Measurements from ENCODE around the gene DNAJC15. TPM values are rescaled to one million over a fixed set of nuclear protein-coding genes. Genes with fewer than 3 reads are reported as not detected.

The DNAJC15 gene
- total RNA-seq, 6 experiments from 2014 or later: 23.8 to 29.6 (median 25.8) TPM

DNA sequence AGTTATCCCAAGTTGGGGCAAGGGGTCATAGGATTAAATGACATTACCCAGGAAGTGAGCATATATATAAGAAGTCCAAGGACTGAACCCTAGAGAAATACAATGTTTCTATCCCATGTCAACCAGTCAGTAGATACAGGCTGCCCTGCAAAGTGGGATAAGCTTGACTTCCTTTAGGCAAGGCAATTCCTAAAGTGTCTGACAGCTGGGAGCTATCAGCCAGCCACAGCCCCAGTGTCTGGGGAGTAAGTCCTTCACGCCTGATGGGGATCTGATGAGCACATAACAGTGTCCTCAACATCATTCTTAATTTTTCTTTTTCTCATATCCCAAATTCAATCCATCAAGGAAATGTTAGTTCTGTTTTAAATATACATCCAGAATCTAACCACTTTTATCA lies 54.1 kb downstream of the DNAJC15 start:
- Mint-ChIP-seq H3K4me1 (ENCODE audit: low read depth) (peaks cover 45% of the 10 kb centered on the region), H3K4me3 (no peak overlapping the region), H3K36me3 (ENCODE audit: low read depth) (peaks cover 26% of the 10 kb centered on the region), H3K27me3 (ENCODE audit: insufficient read depth) (peaks cover 2% of the 10 kb centered on the region; the same call in 1 of the 2 replicates), H3K27ac (peak overlapping the region; percentile 43), H3K9me3 (no peaks in the 10 kb centered on the region)
- TF ChIP-seq, protein P1, sequence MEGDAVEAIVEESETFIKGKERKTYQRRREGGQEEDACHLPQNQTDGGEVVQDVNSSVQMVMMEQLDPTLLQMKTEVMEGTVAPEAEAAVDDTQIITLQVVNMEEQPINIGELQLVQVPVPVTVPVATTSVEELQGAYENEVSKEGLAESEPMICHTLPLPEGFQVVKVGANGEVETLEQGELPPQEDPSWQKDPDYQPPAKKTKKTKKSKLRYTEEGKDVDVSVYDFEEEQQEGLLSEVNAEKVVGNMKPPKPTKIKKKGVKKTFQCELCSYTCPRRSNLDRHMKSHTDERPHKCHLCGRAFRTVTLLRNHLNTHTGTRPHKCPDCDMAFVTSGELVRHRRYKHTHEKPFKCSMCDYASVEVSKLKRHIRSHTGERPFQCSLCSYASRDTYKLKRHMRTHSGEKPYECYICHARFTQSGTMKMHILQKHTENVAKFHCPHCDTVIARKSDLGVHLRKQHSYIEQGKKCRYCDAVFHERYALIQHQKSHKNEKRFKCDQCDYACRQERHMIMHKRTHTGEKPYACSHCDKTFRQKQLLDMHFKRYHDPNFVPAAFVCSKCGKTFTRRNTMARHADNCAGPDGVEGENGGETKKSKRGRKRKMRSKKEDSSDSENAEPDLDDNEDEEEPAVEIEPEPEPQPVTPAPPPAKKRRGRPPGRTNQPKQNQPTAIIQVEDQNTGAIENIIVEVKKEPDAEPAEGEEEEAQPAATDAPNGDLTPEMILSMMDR (IDR thresholded peaks at IDR 0.05): no peak
- DNase-seq: no peak

DNA sequence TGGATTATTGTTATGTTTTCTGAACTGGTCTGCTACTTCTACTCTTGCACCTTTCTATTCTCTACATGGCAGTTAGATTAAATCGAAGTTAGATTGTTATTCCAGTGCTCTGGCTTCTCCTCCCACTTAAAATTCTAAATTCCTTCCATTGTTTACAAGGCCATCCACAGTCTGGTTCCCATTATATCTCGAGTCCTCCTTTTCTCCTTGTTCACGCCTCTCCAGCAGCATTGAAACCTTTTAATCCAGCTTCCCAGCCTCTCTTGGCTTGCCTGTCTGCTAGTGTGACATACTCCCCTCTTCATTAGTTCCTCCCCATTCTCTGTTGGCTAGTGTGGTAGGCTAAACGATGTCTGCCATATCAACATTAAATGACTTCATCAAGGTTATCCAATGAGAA lies 54.5 kb downstream of the DNAJC15 start:
- peaks cover 2% of the 10 kb centered on the region; the same call in 1 of the 2 replicates for H3K27me3 Mint-ChIP-seq (ENCODE audit: insufficient read depth)

DNA sequence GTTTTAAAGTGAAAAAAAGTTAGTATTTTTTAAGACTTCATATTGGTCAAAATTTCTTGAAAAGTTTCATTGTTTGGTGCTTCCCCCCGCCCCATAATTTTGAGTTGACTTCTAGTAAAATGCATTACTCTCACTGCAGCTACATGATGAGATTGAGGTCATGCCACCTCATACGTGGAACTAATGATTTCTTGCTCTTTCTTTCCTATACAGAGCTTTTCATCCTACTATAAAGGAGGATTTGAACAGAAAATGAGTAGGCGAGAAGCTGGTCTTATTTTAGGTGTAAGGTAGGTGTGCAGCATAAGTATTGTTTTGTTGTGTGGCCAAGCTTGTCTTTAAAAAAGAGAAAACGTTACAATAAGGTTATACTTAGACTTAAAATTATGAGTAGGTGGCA lies 55.0 kb downstream of the DNAJC15 start:
- Mint-ChIP-seq H3K9me3 (no peaks in the 10 kb centered on the region), H3K4me1 (ENCODE audit: low read depth) (peaks cover 36% of the 10 kb centered on the region), H3K27ac (no peak overlapping the region), H3K4me3 (no peak overlapping the region), H3K36me3 (ENCODE audit: low read depth) (peaks cover 17% of the 10 kb centered on the region), H3K27me3 (ENCODE audit: insufficient read depth) (peaks cover 2% of the 10 kb centered on the region; the same call in 1 of the 2 replicates)
- TF ChIP-seq, protein P1 (IDR thresholded peaks at IDR 0.05): no peak
- DNase-seq: no peak

More for the DNA sequence above, 54.5 kb downstream of the DNAJC15 start:
- Mint-ChIP-seq H3K4me1 (ENCODE audit: low read depth) (peaks cover 41% of the 10 kb centered on the region), H3K9me3 (no peaks in the 10 kb centered on the region), H3K27ac (peak overlapping the region; percentile 43), H3K36me3 (ENCODE audit: low read depth) (peaks cover 22% of the 10 kb centered on the region), H3K4me3 (no peak overlapping the region)
- TF ChIP-seq, protein P1 (IDR thresholded peaks at IDR 0.05): no peak
- DNase-seq: no peak

DNA sequence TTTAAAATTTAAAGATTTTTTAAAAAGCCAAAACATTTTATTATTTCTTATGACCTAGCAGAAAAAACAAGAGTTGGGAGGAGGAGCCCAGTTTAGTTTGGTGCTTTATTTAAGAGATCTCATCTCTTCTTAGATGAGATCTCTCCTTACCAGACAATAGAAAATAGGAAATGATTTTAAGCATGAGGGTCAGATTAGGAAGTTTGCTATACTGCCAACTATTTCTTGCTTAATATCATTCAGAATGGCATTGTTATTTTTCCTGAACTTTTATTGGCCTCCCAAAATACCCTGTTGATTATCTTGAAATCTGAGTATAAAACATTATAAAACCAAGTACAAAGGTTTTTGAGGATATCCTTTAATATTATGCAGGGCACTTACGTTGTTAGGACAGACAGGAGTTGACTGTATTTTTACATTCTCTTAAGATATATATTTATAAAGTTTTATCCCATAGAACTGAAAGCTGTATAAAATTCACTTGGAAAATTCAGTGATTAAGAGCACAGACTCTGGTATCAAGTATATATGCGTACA lies 56.1 kb downstream of the DNAJC15 start:
- H3K27me3 Mint-ChIP-seq (ENCODE audit: insufficient read depth): peaks cover 2% of the 10 kb centered on the region; the same call in 1 of the 2 replicates
- TF ChIP-seq, protein P1 (IDR thresholded peaks at IDR 0.05): no peak

DNA sequence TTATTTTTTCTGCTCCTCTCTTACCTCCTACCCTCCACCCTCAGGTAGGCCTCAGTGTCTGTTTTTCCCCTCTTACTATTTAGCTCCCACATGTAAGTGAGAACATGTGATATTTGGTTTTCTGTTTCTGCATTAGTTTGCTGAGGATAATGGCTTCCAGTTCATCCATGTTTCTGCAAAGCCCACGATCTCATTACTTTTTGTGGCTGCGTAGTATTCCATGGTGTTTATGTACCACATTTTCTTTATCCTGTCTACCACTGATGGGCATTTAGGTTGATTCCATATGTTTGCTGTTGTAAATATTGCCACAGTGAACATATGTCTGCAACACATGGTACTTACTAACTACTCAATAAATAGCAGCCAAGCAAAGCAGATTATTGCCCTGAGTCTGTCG lies 56.8 kb downstream of the DNAJC15 start:
- TF ChIP-seq, protein P1 (IDR thresholded peaks at IDR 0.05): no peak
- H3K4me3 Mint-ChIP-seq: no peak overlapping the region
- peaks cover 29% of the 10 kb centered on the region for H3K4me1 Mint-ChIP-seq (ENCODE audit: low read depth)

More for the DNA sequence above, 56.1 kb downstream of the DNAJC15 start:
- Mint-ChIP-seq H3K4me1 (ENCODE audit: low read depth) (peaks cover 33% of the 10 kb centered on the region), H3K27ac (no peak overlapping the region), H3K4me3 (no peak overlapping the region), H3K9me3 (no peaks in the 10 kb centered on the region), H3K36me3 (ENCODE audit: low read depth) (peaks cover 16% of the 10 kb centered on the region)
- DNase-seq: no peak

More for the DNA sequence above, 56.8 kb downstream of the DNAJC15 start:
- H3K27ac Mint-ChIP-seq: no peak overlapping the region
- no peak for DNase-seq
- no peaks in the 10 kb centered on the region for H3K9me3 Mint-ChIP-seq
- H3K27me3 Mint-ChIP-seq (ENCODE audit: insufficient read depth): peaks cover 2% of the 10 kb centered on the region; the same call in 1 of the 2 replicates
- H3K36me3 Mint-ChIP-seq (ENCODE audit: low read depth): peaks cover 16% of the 10 kb centered on the region

Data from HFFc6 (cell line).